Prostate gland (tissue), 2 donors: ENCODE results near the gene MAMLD1. TPM values are rescaled to one million over a fixed set of nuclear protein-coding genes. Genes with fewer than 3 reads are reported as not detected.
A peak's percentile ranks its signal among the peaks of the same experiment; 100 is the strongest.

ENCODE experiments used
- DNase-seq: peaks from one replicate; pipeline ENCODE4 v3.0.0-alpha.2; 2019; ENCODE audit warnings: low spot score
- H3K27ac ChIP-seq, 2 donors: fragments of 200-600 bp; sonication (generic); 2 replicates each; pipeline ENCODE4 v1.5.1; 2017 to 2019
- H3K27me3 ChIP-seq: fragments of 200-600 bp; sonication (generic); replicated peaks from 2 replicates; pipeline ENCODE4 v1.5.1; 2019; ENCODE audit not compliant: insufficient read depth
- H3K36me3 ChIP-seq, 2 donors: fragments of 200-600 bp; sonication (generic); 1 replicate in 1 of 2; 2 replicates in 1 of 2; pipeline versions ENCODE4 v1.5.1 to v1.8.1; 2017 to 2019
- H3K4me1 ChIP-seq: fragments of 200-600 bp; sonication (generic); replicated peaks from 2 replicates; pipeline ENCODE4 v1.5.1; 2019
- H3K4me3 ChIP-seq, 2 donors: fragments of 200-600 bp; sonication (generic); 2 replicates each; pipeline ENCODE4 v1.5.1; 2017 to 2019
- H3K9me3 ChIP-seq: fragments of 200-600 bp; sonication (generic); 2 replicates; pipeline ENCODE4 v1.5.1; 2017
- POLR2A ChIP-seq: fragments of 450-650 bp; IDR thresholded peaks from one replicate; pipeline ENCODE4 v1.6.1; 2016; ENCODE audit warnings: antibody characterized with exemption, mild to moderate bottlenecking
- POLR2AphosphoS5 ChIP-seq: sonication (generic); formaldehyde crosslinking; IDR thresholded peaks from one replicate; pipeline ENCODE4 v1.6.1; 2017; ENCODE audit warnings: antibody characterized with exemption
- WGBS: methylation state at CpG from one replicate; pipeline ENCODE4 v1.1.5; 2018; 5-methylcytosine and 5-hydroxymethylcytosine counted together
- intact Hi-C: fragments of 100-400 bp; cut with DNase I; formaldehyde crosslinking; loops from one replicate; pipeline ENCODE4 v1.14.2; 2022
- total RNA-seq, 2 donors: library from RNA; depleted of rRNA; stranded (reverse); fragments of >200 nt; gene quantifications; one replicate each; pipeline ENCODE4 v1.1.0, GENCODE V29; 2016
- TF ChIP-seq, protein P1 (sequence below), 4 experiments: fragments of 200-600 bp in 2 of 4; fragments of 450-650 bp in 2 of 4; sonication (generic) in 2 of 4; IDR thresholded peaks; 1 replicate in 3 of 4; 2 replicates in 1 of 4; pipeline ENCODE4 v1.5.1; 2016 to 2019; ENCODE audit warnings: antibody characterized with exemption in 4 of 4, mild to moderate bottlenecking in 2 of 4, moderate library complexity in 2 of 4

Gene MAMLD1
- 10 to 100 TPM in 1 of 2 donors, 1 to 10 TPM in 1; 2.2 to 51.7 TPM for total RNA-seq

- under 1% methylated on average over 33 of the region's 88 CpGs for WGBS
- TF ChIP-seq, protein P1, sequence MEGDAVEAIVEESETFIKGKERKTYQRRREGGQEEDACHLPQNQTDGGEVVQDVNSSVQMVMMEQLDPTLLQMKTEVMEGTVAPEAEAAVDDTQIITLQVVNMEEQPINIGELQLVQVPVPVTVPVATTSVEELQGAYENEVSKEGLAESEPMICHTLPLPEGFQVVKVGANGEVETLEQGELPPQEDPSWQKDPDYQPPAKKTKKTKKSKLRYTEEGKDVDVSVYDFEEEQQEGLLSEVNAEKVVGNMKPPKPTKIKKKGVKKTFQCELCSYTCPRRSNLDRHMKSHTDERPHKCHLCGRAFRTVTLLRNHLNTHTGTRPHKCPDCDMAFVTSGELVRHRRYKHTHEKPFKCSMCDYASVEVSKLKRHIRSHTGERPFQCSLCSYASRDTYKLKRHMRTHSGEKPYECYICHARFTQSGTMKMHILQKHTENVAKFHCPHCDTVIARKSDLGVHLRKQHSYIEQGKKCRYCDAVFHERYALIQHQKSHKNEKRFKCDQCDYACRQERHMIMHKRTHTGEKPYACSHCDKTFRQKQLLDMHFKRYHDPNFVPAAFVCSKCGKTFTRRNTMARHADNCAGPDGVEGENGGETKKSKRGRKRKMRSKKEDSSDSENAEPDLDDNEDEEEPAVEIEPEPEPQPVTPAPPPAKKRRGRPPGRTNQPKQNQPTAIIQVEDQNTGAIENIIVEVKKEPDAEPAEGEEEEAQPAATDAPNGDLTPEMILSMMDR (IDR thresholded peaks at IDR 0.05) = no peak
- TF ChIP-seq POLR2A = peak; percentile 50
- TF ChIP-seq POLR2AphosphoS5 = peak; percentile 34
- no peaks in the 10 kb centered on the region for H3K9me3 ChIP-seq
- DNase-seq = peak; percentile 57
- H3K27me3 ChIP-seq = no peaks in the 10 kb centered on the region
- H3K4me1 ChIP-seq = no peaks in the 10 kb centered on the region
- peak within 1 kb of the TSS; percentile 41 to 45 for H3K4me3 ChIP-seq
- H3K36me3 ChIP-seq = no peaks in the 10 kb centered on the region
- peak within 1 kb of the TSS; percentile 75 to 79 for H3K27ac ChIP-seq
- intact Hi-C loops = loop anchor here (5.0 to 10.0 kb wide), 3 partner anchors 151 to 401 kb away; no protein-coding TSS in a partner anchor
Observed at GRCh38 chrX:150362599-150363481, at the start of gene MAMLD1. MAMLD1 (plus strand) TSS chrX:150363317; CDS start chrX:150445517, 82,200 bp downstream.

DNA sequence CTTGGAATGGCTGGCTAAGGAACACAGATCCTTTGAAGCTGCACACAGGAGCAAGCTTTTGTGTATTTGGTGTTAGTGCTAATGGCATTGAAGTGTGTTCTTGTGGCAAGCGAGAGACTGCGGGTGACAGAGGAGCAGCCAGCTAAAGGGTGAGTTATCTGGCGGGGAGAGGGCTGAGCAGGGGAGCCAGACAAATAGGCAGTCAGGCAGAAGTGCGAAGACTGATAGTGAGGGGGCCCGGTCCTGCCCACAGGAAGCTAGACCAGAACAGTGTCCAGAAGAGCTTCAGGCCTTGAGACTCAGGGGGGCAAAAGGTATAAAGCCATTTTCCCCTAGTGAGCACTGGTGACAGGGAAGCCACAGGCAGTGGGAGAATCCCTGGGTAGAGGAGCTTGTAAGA, 49.6 kb upstream of the MAMLD1 start:
- TF ChIP-seq POLR2A (no peak), POLR2AphosphoS5 (no peak)
- TF ChIP-seq, protein P1 (IDR thresholded peaks at IDR 0.05) = no peak
- DNase-seq = no peak
- no peak overlapping the region for H3K4me3 ChIP-seq
- H3K27me3 ChIP-seq = no peaks in the 10 kb centered on the region
- intact Hi-C loops = no loop called here
- 60% methylated on average over 4 of the region's 5 CpGs for WGBS
- no peak overlapping the region for H3K27ac ChIP-seq
- no peaks in the 10 kb centered on the region for H3K36me3 ChIP-seq
- H3K4me1 ChIP-seq = no peaks in the 10 kb centered on the region
- no peaks in the 10 kb centered on the region for H3K9me3 ChIP-seq

GRCh38 chrX:150314186-150314585, 48.9 kb upstream of the MAMLD1 start:
- intact Hi-C loops = no loop called here
- no peak overlapping the region for H3K27ac ChIP-seq
- no peak overlapping the region for H3K4me3 ChIP-seq
- no peaks in the 10 kb centered on the region for H3K27me3 ChIP-seq
- no peaks in the 10 kb centered on the region for H3K36me3 ChIP-seq
- no peak for DNase-seq
- 94% methylated on average over 3 of the region's 3 CpGs for WGBS
- no peak for TF ChIP-seq POLR2AphosphoS5
- no peak for TF ChIP-seq POLR2A
- TF ChIP-seq, protein P1 (IDR thresholded peaks at IDR 0.05) = no peak
- H3K4me1 ChIP-seq = no peaks in the 10 kb centered on the region
- no peaks in the 10 kb centered on the region for H3K9me3 ChIP-seq

DNA sequence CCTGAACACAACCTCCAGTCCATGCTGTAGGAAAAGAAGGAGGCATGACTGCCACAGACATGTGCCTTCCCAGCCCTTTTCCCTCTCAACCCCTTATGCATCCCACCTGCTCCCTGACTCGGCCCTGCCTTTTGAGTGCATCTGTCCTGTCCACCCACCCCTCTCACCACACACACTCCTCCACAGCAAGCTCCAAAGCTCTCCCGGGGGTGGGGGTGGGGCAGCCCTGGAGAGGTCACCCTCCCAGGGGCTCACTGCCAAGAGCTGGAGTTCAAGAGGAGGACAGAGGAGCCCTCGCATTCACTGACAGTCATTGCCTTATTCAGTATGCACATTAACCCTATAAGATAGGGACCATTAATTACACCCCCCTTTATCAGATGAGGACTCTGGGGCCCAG, 46.6 kb upstream of the MAMLD1 start:
- WGBS = 22% methylated on average over 3 of the region's 3 CpGs
- TF ChIP-seq POLR2A = no peak
- no peak for TF ChIP-seq POLR2AphosphoS5
- TF ChIP-seq, protein P1 (IDR thresholded peaks at IDR 0.05) = no peak
- intact Hi-C loops = no loop called here
- Histone ChIP-seq H3K4me1 (no peaks in the 10 kb centered on the region), H3K27ac (no peak overlapping the region), H3K27me3 (no peaks in the 10 kb centered on the region), H3K36me3 (no peaks in the 10 kb centered on the region), H3K4me3 (no peak overlapping the region), H3K9me3 (no peaks in the 10 kb centered on the region)
- DNase-seq = no peak

GRCh38 chrX:150323020-150323419, 40.1 kb upstream of the MAMLD1 start:
- Histone ChIP-seq H3K9me3 (no peaks in the 10 kb centered on the region), H3K27ac (no peak overlapping the region), H3K4me3 (no peak overlapping the region), H3K36me3 (no peaks in the 10 kb centered on the region), H3K4me1 (no peaks in the 10 kb centered on the region), H3K27me3 (no peaks in the 10 kb centered on the region)
- no peak for TF ChIP-seq POLR2AphosphoS5
- TF ChIP-seq, protein P1 (IDR thresholded peaks at IDR 0.05) = no peak
- no peak for TF ChIP-seq POLR2A
- no peak for DNase-seq
- intact Hi-C loops = no loop called here
